RKO (cell line): ENCODE results near the gene BIK.
"Not testable (repeated sequence)": the region's sequence is repeated elsewhere in the genome, so short reads cannot be mapped to it uniquely, and the experiment has no call there.

Experiments used
- DNase-seq: peaks from one replicate; pipeline ENCODE4 v3.0.0-alpha.2; 2016; ENCODE audit warnings: low spot score

The BIK gene

DNA sequence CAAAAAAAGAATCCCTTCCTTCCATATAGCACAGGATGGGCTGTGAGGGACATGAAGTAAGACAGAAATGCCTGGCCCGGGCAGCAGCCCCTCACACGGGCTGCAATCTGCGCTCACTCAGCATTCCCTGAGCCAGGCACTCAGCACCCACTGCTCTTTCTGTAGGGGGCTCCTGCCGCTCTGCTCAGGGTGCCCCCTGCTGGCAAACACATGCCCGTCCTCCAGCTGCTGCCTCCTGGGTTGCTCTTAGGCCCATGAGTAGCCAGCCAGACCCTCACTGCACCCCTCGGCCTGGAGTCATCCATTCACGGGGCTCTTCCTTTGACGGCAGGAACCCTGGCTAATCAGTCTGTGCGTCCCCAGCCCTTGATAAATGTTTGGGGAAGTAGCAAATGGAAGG, 25.7 kb downstream of the BIK start:
- no peak for DNase-seq

DNA sequence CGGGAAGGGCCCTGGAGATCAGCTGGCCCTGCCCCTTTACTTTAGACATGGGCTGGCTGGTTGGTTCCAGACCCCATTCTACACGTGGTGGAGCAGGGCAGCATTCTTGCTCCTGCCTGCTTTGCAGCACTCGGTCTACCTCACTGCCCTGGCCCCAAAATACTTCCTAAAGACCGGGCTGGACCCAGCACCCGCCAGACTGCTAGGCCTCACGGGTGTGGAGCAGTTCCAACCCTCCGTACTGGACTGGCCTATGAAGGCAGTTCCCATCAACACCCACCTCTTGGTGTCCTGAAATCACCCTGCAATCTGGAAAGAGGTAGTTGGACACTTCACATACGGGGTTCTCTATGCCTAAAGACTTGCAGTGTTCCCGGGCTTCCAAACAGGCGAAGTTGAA, 26.3 kb downstream of the BIK start:
- no peak for DNase-seq

DNA sequence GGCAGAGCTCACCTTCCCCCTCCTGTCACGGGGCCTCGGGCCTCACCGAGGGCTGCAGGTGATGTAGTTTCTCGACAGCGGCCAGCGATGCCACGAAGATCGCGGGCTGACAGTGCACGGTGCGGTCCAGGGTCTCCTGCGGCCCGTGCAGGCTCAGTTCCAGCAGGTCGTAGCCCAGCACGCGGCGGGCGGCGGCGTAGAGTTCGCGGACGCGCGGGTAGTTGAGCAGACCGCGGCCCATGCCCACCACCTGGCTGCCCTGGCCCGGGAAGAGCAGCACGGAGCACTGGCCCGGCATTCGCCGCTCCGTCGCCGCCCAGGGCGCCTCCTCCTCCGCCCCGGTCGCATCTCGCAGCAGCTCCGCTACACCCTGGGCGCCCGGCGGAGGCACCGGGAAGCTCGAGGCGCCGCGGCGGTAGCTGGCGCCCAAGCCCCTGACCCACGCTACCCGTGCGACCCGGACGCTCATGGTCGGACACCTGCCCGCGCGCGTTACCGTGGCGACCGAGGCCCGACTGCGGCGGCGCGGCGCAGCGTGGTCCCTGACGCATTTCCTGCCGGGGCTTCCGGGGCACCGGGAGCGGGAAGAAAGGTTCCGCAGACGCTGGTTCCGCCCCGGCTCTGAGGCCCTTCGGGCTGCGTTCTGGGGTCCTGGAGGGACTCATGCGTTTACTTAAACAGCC, 32.5 kb downstream of the BIK start, which contains the start of gene MCAT:
Gene MCAT (minus strand): TSS at position 519 of the 683 bp plus-strand sequence. CDS start 50 bp downstream, at position 469.
- DNase-seq = peak; percentile 86

DNA sequence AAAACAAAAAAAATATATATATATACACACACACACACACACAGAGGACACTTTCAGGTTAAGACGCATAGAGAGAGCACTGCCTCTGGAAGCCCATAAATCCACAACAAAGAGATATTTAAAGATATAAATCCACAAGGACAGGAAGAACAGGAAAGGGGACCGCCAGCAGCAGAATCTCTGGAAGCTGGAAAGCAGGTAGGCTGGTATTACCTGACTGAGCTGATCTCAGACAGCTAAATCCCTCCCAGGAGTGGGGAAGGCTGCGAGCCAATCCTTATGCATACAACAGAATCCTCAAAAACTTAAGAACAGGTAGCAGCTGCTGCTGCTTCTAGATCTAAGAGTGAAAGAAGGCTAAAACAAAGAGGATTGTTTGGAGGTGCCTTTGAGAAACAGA, 34.4 kb downstream of the BIK start:
- DNase-seq = no peak

DNA sequence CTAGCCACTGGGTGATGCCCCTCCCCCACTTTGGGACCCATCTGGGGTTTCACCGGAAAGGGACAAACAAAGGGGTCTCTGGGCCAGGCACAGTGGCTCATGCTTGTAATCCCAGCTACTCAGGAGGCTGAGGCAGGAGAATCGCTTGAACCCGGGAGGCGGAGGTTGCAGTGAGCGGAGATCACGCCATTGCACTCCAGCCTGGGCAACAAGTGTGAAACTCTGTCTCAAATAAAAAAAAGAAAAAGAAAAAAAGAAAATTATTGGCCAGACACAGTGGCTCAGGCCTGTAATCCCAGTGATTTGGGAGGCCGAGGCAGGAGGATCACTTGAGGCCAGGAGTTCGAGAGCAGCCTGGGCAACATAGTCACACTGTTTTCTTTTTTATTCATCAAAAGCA, 34.8 kb downstream of the BIK start:
- DNase-seq = not testable (repeated sequence)

DNA sequence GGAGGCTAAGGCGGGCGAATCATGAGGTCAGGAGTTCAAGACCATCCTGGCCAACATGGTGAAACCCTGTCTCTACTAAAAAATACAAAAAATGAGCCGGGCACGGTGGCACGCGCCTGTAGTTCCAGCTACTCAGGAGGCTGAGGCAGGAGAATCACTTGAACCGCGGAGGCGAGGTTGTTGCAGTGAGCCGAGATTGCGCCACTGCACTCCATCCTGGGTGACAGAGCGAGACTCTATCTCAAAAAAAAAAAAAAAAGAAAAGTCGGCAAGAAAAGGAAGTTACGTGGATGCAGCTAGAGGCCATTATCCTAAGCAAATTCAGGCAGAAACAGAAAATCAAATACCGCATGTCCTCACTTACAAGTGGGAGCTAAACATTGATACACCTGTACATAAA, 35.8 kb downstream of the BIK start:
- not testable (repeated sequence) for DNase-seq

DNA sequence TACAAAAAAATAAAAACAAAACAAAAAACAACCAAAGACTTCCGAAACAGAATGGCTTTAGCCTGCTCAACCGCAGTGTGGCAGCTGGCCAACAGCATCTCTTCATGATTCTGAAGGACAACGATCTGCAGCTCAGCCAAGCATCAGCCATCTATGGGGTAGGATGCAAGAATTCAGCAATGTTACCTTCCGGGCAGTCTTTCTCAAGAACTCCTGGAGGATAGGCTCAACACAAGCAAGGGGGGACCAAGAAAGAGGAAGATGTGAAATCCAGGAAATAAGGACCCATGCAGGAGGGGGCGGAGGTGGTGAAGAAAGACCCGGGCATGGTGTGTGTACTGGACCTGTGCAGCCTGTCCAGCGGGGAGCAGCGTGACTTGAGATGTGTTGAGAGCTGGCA, 37.3 kb downstream of the BIK start:
- DNase-seq = no peak

DNA sequence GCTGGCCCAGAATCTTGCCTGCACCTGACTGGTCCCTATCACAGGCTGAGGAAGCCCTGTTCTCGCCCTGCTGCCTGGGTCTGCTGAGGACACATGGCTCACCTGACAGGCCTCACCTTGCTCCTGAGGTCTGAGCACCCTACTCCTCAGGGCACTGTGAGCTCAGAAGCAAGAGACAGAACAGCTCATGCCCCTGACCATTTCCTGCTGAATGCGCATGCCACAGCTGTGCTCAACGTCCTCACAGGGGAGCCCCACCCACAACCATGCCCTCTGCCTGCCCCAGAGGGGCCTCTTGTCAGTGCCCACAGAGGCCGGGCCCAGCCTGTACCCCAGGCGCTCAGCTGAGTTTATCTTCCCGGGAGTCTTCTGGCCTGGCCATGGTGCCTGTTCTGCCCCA, 38.0 kb downstream of the BIK start:
- DNase-seq = no peak

DNA sequence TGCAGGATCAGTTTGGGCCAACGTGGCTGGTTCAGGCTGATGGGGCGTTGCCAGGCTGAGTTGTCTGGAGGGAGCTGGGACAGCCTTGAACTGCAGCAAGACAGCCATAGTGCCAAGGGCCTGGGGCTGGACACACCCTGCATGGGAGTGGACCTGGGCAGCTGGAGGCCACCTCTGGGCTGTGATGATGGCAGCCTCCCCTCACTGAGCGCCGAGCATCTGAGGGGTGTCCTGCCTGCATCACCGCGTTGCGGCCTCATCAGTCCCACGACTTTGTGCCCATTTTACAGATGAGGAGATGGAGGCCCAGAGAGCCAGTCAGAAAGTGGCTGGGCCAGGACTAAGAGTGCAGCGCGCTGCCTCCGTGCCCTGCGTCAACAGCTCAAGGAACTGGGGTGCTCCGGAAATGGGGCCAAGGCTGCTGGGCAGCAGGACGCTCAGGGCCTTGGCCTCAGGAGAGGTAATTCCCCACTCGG, 40.2 kb downstream of the BIK start:
- DNase-seq = no peak

DNA sequence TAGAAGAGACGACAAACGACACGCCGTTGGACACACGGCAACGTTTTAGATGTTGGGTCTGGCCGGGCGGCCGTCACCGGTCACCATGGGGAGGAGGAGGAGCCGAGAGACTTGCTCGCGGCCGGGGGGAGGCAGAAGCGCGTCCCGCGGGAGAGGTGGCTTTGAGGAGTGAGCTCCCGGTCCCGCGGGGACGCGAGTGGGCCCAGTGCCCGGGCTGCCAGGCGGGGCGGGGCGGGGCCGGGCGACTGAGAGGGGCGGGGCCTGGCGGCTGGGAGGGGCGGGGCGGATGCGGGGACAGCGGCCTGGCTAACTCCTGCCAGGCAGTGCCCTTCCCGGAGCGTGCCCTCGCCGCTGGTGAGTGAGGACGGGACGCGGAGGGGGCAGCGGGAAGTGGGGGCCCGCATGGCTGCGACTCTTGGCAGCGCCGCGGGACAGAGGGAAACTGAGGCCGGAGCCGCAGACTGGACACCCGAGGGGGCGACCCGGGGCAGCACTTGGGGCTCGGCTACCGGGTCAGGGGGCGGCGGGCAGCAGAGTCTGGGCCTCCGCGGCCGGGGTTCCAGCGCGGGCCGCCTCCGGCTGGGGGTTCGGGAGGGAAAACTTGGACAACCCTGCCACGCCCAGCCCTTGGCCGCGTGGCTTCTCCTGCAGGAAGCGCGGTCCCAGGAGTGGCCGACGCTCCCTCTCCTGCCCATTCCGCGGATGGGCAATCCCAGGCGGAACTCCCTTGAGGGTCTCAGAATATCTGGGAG, 40.9 kb downstream of the BIK start, which contains the start of gene TSPO:
Gene TSPO (plus strand): TSS at position 309 of the 752 bp plus-strand sequence. CDS start 7,680 bp downstream, outside the sequence.
- peak; percentile 56 for DNase-seq

DNA sequence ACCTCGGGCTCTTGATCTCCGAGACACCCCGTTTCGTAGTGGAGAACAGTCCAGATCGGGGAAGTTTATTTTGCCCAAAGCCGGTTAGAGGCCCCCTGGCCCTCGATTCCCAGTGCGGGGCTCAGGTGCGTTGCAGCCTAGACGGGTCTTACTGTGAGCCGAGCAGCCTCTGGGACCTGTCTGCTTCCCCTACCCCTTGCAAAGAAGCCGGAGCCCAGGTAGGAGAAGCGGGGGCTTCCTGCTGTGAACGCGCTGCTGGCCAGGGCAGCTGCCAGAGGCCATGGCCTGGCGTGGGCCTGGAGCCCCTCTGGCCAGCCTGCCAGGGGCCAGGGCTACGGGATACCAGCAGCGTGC, 41.4 kb downstream of the BIK start:
- DNase-seq = no peak

DNA sequence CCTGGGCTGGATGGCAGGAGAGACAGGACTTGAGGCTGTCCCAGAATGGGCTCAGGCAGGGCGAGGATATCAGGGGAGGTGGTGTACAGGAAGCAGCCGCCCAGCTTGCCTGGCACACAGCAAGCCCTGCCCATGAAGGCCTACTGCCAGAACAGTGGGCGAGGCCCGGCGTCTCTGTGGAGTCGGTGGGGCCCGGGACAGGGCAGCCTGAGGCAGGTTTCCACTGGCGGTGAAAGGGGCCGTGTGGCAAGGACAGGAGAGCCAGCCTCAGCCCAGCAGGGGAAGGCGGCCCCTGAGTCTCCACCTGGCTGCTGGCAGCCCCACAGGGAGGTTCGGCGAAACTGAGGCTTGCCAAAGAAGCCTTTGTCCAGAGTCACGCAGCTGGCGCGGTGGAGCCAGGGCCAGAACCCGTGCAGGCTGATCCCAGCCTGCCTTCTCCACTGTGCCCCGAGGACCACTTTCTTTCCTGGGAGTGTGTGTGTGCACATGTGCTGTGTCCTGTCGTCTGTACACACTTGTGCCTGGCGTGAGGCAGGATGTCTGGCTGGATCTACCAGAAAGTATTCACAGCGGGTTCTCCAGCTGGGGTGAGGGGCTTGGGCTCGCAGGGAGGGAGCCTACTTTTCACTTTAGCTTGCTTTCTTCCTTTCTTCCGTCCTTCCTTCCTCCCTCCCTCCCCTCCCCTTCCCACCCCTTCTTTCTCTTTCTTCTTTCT, 42.0 kb downstream of the BIK start:
- peak; percentile 72 for DNase-seq

DNA sequence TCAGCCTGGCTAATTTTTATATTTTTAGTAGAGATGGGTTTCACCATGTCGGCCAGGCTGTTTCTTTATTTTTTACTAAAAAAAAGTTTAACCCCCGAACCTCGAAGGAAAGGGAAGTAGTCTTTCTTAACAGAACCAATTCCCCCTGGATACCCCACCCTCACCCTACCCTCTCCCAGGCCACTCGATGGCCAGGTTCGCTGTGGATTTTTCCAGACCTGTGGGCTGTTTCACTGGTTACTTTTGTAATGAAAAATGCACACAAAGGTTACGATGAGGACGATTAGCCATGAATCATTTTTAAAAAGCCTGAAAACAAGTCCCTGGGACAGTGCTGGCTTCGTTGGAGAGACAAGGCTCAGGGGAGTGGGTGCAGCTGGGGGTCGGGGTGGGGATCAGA, 43.3 kb downstream of the BIK start:
- DNase-seq = no peak

DNA sequence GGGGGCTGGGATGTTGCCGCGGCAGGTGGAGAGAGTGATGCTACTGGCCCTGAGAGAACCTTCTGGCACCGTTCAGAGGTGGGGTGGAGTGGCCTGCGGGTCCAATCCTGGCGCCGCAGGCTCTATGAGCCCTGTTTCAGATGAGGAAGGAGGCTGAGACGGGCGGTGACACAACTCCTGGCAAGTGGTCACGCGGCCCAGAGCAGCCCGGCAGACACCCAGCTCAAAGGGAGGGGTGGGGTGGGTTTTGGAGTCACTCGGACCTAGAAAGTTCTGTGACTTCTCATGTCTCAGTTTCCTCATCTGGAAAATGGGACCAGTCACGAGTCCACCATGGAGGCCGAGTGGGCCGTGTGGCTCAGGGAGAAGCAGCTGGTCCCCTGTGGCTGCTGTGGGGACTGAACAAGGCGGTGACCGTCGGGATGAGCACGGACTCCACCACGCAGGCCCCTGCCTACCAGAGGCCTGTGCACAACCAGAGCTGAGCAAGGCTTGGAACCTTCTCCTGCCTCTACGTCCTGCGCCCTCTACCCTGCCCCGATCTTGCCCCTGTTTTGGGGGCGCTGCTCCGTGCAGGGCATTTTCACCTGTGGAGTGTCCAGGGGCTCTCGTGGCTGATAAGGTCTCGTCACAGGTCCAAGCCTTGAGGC, 44.5 kb downstream of the BIK start:
- no peak for DNase-seq

DNA sequence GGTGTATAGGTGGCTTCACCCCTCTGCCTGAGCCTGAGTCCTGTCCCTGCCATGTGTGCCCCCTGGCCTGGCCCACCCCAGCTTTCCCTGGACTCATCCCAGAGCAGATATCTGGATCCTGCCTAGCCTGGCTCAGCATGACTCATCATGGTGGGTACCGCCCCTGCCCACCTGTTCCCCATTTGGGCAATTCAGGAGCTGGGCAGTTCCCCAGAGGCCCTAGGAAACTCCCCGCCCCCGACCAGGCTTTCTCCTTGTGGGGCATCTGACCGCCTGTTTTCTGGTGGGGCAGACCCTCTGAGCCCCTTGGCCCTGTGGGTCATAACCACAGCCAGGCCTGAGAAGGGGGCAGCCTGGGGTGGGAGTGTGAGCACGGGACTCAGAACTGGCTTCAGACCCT, 45.2 kb downstream of the BIK start:
- no peak for DNase-seq

DNA sequence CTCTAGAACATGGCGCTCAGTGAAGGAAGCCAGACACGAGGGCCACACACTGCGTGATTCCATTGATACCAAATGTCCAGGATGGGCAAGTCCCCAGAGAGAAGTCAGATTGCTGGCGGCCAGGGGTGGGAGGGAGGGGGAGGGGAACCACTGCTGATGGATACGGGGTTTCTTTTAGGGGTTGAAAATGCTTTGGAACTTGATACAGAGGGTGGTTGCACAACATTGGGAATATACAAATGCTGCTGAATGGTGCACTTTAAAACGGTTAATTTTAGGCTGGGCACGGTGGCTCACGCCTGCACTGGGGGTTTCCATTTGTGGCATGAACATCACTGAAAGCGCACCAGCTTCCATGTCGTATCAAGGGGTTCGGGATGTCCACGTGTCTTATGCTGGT, 45.9 kb downstream of the BIK start:
- no peak for DNase-seq

DNA sequence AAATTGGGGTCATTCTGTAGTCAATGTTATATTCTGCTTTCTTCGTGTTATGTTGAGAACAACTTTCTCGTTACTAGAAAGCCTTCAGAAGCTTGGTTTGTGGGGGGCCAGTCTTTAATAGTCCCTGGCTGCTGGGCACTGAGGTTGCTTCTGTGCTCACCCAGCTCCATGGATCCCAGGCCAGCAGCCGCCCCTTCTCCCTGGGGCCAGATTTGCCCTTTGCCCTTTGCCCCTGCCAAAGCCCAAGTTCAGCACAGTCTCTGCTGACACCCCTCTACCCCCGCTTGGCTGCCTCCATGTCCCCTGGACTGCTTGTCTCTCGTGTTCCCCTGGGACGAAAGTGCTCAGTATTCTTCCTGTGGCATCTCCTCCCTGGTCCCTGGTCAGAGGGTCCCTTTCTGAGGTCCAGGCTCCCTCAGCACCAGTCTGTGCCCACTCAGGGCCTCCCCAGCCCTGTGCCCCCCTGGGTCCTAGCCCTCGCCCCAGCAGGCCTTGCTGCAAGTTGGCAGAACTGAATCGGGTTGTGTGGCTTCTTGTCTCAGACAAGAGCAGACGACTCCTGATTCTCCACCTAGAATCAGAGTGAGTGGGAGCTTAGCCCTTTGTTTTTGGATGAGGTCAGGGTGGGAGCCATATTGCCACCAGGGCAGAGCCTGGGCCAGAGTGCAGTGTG, 47.5 kb downstream of the BIK start:
- DNase-seq = no peak

DNA sequence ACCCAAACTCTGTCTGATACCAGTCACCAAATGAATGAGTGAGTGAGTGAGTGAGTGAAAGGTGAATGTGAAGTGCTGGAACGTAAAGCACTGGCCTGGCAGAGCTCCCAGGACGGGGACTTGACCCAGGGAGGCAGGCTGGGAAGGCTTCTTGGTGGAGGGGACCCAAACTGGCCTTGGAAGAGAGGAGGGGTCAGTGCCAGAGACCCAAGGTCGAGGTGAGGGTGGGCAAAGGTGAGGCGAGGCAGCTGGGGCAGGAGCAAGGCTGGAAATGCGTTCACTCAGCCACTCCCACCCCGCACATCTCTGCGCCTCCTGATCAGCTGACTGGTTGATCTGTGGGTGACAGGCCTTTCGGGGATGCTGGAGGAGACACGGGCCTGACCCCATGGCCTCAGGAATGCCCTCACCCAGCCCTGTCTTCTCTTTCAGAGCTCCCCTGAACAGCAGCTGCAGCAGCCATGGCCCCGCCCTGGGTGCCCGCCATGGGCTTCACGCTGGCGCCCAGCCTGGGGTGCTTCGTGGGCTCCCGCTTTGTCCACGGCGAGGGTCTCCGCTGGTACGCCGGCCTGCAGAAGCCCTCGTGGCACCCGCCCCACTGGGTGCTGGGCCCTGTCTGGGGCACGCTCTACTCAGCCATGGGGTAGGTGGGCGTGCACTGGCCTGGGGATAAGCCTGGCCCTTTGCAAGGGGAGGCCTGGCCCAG, 48.4 kb downstream of the BIK start:
- no peak for DNase-seq

DNA sequence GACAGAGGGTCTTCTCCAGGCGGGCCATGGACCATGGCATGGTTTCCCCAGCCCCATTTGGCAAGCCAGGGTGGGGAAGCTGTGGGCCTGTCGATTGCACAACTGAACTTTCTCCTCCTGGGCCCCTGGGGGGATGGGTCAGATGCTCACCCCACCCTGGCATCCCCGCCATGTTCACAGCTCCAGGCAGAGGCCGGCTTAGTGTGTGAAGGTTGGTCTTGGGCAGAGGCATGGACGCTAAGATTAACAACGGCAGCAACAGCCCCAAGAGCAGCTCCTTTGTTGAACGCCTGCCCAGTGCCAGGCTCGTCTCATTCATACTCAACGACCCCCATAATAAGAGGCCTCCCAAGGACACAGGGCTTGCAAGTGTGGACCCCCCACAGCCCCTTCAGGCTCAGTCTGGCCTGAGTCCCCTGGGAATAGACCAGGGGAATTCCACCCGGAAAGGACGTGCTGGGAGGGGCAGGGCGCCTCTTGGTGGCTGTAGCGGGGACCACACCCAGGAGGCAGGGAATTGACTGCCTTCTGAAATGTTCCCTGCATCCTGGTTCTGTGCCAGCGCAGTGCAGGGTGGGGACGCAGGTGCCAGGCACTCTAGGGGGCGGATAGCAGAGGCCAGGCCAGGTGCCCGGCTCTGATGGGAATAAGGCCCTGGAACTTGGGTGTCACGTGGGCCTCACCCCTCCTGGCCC, 49.1 kb downstream of the BIK start:
- no peak for DNase-seq

DNA sequence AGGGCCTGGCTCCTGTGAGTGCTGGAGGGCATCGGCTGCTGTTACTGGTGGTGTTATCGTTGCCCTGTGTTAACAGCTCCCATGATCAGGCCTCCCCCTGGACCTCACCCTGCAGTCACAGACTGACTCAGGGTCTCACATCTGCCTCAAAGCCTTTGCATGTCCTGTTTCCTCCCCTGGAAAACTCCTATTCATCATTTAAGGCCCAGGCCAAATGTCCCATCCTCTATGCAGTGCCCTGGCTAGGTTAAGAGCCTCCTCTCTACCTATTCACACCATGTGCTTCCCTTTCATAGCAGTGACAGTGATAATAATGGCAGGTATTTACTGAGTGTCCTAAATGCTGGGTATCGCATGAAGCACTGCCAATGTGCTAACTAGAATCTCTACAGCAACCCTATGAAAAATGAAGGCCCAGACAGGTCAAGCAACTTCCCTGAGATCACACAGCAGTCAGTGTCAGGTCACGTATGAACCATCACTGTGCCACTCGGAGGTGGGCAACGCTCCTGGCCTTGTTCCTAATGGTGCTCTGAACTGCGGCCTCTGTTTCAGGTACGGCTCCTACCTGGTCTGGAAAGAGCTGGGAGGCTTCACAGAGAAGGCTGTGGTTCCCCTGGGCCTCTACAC, 50.1 kb downstream of the BIK start:
- DNase-seq = no peak
